GM18498 (cell line): ENCODE measurements around the gene LCP2.

ENCODE experiments used
- ATAC-seq: cut with Tn5 transposase; IDR thresholded peaks from one replicate; pipeline ENCODE4 v1.9.1; 2021; ENCODE audit warnings: mild to moderate bottlenecking, moderate library complexity; ENCODE audit not compliant: unreplicated experiment

LCP2 gene

DNA sequence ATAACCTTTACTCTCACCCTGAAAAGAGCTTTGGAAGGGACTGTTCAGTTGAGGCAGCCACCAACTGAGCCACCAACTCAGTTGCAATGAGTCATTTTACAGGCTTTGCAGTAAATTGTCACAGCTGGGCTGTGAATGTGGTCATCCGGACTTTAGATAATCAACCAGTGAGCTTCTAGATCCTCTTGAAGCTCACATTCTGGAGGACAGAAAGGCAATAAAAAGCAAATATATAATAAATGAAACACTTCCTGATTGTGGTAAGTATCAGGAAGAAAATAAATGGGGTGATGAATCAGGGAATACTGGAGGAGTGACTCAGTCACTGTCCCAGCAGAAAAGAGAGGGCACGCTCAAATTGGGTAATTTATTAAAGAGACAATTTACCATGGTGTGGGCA, 78.0 kb downstream of the LCP2 start:
- ATAC-seq = no peak

DNA sequence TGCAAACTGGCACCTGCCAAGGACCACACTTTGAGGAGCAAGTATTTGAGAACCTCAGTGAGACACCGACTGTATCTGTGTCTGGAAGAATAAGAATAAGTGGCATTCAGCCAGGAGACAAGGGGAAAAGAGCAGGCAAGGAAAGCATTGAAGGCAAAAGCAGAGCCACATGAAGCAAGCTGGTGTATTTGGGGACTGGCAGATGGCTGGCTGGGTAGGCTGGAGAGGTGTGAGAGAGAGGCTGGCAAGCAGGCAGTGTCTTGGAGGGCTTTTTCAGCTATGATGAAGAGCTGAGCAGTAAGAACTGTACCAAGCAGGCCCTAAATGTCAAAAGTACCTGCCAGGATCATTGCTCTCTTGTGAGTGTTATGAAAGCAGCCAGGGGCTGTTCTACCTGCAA, 78.9 kb downstream of the LCP2 start:
- ATAC-seq = no peak

DNA sequence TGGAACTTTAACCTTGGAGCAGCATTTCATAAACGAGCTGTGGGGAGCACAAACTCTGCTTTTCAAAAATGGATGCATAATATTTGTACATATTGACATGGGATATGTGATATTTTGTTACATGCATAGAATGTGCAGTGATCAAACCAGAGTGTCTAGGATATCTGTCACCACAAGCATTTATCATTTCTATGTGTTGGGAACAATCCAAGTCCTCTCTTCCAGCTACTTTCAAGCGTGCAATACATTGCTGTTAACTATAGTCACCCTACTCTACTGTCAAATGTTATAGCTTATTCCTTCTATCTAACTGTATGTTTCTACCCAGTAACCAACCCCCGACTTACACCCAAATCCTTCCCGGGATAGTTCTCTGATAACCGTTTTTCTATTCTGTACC, 79.7 kb downstream of the LCP2 start:
- no peak for ATAC-seq

DNA sequence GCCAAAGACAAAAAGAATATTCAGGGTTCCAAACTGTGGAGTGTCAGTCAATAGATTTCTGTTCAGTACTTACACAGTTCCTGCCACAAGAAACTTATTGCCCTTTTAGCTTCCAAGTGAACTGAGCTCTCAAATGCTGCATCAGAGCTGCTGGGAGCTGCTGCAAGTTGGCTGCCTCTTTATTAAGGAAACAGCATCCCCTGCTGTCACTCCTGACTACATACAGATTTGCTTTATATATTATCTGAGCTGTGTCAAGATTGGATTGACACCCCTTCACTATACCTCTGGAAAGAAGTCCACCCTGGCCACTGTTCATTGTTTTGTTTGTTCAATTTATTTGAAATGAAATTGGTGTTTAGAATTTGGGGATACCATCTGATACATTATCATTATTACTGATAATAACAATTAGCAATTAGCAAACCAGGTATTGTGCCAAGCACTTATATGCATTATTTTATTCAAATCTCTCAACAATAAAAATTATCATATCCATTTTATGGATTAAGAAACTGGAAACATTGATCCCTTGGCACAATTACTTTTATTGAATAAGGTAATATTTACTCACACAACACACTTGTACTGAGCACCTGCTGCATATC, 81.2 kb downstream of the LCP2 start:
- ATAC-seq = no peak

DNA sequence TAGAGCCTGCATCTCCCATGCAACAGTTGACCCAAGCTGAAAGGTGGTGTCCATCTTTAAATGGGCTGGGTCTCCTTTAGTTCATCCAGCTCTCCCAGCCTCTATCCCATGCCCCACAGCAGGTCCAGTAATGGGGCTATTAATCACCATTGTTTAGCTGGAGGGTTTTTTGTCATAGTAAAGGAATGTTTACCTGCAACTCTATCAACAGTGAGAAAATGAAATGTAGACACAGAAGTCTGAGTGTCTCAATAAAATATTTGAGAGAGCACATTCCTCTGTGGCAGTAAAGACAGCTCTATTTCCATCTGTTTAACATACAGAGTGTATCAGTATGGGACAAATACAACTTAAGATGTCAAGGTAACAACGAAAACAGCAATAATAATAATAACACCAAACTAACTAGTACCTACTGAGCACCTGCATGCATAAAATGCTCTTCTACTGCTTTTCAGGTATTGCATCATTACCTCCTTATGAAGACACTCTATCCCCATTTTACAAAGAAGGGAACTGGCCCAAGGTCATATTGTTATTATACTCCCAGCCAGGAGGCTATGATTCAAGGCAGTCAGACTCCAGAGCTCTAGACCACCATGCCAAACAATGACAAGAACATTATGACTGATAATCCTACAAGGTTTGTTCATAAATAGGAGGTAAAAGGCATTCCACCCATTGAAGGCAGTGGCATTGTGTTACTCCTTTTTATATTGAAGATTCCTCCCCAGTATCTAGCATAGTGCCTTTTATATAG, 85.8 kb downstream of the LCP2 start:
- no peak for ATAC-seq

DNA sequence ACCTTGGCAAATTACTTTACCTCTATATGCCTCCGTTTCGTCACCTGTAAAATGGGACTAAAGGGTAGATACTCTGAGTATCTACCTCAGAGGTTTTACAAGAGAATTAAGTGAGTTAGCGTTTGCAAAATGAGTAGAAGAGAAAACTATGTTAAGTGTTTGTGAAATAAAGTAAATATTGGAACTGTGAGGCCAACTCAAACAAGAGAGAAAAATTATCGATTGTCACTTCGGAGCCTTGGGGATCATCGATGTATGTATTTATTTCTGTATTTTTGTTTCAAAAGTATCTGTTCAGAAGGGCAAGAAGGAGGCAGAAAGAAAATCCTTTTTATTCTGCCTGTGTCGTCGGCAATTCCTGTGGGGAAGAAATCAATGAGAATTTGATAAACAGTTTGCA, 90.6 kb downstream of the LCP2 start:
- no peak for ATAC-seq

DNA sequence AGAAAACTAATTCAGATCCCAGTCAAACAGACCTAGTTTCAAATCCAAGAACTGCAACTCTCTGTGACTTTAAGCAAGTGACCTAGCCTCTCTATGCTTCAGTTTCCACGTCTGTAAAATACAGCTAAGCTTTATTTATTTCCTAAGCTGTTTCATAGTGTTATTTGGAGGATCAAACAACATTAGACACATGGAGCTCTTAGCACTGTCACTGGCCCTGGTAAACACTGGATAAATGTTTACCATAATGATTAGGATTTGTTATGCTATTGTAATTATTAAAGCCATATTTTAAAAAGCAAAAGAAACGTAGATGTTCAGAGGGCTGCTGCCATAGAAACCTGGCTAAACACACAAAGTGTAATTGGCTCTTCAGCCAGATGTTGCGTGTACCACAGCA, 91.4 kb downstream of the LCP2 start:
- ATAC-seq = no peak

DNA sequence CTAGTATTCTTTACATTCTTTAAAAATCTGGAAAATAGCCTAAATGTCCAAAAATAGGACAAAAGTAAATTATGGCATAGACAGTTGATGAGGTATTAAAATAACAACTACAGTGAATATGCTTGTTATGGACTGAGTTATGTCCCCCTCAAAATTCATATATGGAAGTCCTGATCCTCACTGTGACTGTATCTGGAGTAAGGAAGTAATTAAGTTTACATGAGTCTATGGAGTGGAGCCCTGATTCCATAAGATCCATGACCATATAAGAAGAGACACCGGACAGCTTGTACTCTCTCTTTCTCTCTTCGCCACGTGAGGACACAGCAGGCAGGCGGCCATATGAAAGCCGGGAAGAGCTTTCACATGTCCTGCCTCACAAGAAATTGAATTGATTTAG, 93.4 kb downstream of the LCP2 start:
- no peak for ATAC-seq

DNA sequence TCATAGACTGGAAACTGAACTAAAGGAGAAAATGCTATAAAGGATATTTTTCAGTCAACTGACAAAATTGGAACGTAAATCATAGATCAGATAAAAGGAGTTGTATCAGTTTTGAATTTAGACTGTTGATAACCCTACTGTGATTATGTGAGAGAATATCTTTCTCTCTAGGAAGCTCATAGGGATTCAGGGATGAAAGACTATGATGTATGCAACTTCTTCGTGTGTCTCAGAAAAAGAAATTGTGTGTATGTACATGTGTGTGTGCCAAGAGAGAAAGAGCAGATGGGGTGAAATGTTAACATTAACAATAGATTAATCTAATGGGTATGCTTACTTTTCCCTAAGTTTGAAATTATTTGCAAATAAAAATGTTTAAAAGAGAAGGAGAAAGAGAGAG, 95.5 kb downstream of the LCP2 start:
- no peak for ATAC-seq

DNA sequence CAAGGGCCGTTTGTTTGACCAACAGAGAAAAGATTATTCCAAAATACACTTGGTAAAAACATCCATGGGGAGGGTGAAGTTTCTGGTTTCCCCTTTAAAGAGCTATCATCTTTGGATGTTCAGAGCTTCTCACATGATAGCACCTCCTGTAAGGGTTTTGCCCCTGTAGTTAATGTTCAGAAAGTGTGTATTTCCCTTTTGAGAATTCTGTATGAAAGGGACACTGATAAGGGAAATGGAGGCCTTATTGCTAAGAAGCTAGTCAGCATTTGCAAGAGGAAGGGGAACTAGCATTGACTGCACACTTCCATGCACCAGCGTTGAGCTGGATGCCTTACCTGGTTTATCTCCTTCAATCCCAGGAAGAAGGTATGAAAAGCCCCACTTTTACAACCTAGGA, 96.3 kb downstream of the LCP2 start:
- ATAC-seq = no peak

DNA sequence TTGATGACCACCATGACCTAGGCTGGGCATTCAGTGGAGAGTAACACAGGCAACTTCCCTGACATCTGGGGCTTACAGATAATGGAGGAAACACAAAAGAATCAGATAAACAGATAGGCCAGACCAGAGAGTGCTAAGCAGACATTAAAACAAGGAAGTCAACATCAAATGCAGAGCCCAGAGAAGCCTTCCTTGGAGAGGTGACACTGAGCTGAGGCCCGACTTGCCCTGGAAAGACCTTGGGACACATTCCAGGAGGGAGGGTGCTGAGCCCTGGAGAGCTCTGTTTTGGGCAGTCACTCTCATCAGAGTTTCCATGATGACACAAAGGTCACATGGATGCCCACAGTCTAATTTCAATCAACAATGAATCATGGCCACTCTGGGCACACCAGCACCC, 96.7 kb downstream of the LCP2 start:
- ATAC-seq = no peak
